ENCODE measurements around the gene MYO3B.

DNA sequence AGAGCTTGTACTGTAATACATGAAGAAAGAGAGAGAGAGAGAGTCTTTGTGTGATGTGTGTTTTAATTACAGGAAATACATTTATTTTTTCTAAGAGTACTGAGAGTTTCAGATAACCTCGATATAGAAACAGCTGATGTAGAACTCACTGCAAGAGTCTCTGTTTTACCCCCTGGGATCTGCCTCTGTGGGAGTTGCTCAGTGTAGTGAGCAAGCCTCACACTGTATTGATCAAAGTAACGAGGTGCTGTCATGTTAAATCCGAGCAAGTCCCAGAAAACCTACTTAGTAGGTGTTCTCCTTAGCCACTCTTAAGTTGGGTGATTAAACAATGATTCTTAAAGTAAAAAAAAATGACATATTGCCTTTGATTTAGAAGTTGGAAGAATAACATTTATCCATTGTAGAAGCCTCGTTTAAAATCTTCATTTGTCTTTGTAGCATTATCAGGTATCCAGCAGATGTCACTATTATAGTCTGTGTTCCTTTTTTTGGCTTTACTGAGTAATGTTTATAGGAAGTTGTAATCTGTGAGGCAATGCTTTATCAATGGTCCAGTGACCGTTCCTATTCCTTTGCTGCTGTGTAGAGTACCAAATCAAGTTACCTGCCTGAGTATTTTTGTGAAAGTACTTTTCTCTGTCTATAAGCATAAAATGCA lies 219.0 kb downstream of the MYO3B start:
- TF ChIP-seq TCF12 (IDR thresholded peaks at IDR 0.05; ENCODE audit: low read depth) = no peak
- TF ChIP-seq EP300 (IDR thresholded peaks at IDR 0.05; ENCODE audit: borderline replicate concordance) = no peak
- TF ChIP-seq FOXM1 (IDR thresholded peaks at IDR 0.05; ENCODE audit: borderline replicate concordance, low read depth) = no peak
- TF ChIP-seq, protein P1, sequence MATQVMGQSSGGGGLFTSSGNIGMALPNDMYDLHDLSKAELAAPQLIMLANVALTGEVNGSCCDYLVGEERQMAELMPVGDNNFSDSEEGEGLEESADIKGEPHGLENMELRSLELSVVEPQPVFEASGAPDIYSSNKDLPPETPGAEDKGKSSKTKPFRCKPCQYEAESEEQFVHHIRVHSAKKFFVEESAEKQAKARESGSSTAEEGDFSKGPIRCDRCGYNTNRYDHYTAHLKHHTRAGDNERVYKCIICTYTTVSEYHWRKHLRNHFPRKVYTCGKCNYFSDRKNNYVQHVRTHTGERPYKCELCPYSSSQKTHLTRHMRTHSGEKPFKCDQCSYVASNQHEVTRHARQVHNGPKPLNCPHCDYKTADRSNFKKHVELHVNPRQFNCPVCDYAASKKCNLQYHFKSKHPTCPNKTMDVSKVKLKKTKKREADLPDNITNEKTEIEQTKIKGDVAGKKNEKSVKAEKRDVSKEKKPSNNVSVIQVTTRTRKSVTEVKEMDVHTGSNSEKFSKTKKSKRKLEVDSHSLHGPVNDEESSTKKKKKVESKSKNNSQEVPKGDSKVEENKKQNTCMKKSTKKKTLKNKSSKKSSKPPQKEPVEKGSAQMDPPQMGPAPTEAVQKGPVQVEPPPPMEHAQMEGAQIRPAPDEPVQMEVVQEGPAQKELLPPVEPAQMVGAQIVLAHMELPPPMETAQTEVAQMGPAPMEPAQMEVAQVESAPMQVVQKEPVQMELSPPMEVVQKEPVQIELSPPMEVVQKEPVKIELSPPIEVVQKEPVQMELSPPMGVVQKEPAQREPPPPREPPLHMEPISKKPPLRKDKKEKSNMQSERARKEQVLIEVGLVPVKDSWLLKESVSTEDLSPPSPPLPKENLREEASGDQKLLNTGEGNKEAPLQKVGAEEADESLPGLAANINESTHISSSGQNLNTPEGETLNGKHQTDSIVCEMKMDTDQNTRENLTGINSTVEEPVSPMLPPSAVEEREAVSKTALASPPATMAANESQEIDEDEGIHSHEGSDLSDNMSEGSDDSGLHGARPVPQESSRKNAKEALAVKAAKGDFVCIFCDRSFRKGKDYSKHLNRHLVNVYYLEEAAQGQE (IDR thresholded peaks at IDR 0.05; ENCODE audit: low read depth) = no peak
